Activated CD8-positive, alpha-beta memory T cell treated with anti-CD3 and anti-CD28 coated beads, Interleukin-2, amount 50 U/mL, for 24 hours (primary cell): ENCODE results near the gene SIRPA.
"Not testable (repeated sequence)": the region's sequence is repeated elsewhere in the genome, so short reads cannot be mapped to it uniquely, and the experiment has no call there.

ENCODE experiments used
- DNase-seq: peaks from one replicate; pipeline ENCODE4 v3.0.0-alpha.2; 2020; ENCODE audit errors: extremely low read depth

SIRPA gene

GRCh38 chr20:1906361-1907051 lies 11.3 kb downstream of the SIRPA start:
- DNase-seq: no peak

GRCh38 chr20:1907586-1907985 lies 12.4 kb downstream of the SIRPA start:
- no peak for DNase-seq

- DNase-seq: no peak
These were observed 13.0 kb downstream of the SIRPA start for GRCh38 chr20:1908191-1908590.

GRCh38 chr20:1909097-1909496 lies 13.9 kb downstream of the SIRPA start:
- no peak for DNase-seq

GRCh38 chr20:1911536-1911935 lies 16.3 kb downstream of the SIRPA start:
- DNase-seq: no peak

- DNase-seq: no peak
These were observed 16.8 kb downstream of the SIRPA start for GRCh38 chr20:1912053-1912452.

GRCh38 chr20:1912646-1913045 lies 17.4 kb downstream of the SIRPA start:
- DNase-seq: no peak

- DNase-seq: not testable (repeated sequence)
These were observed 20.0 kb downstream of the SIRPA start for GRCh38 chr20:1915233-1915632.

- DNase-seq: no peak
These were observed 20.5 kb downstream of the SIRPA start for GRCh38 chr20:1915725-1916124.

- DNase-seq: no peak
These were observed 22.6 kb downstream of the SIRPA start for GRCh38 chr20:1917786-1918185.

GRCh38 chr20:1918491-1919165 lies 23.4 kb downstream of the SIRPA start:
- no peak for DNase-seq

GRCh38 chr20:1920252-1920651 lies 25.0 kb downstream of the SIRPA start:
- no peak for DNase-seq

GRCh38 chr20:1920826-1921225 lies 25.6 kb downstream of the SIRPA start:
- no peak for DNase-seq

- DNase-seq: not testable (repeated sequence)
These were observed 26.8 kb downstream of the SIRPA start for GRCh38 chr20:1921985-1922384.

- DNase-seq: no peak
These were observed 27.6 kb downstream of the SIRPA start for GRCh38 chr20:1922786-1923185.

GRCh38 chr20:1924910-1925861 lies 30.0 kb downstream of the SIRPA start:
- no peak for DNase-seq

- no peak for DNase-seq
These were observed 31.0 kb downstream of the SIRPA start for GRCh38 chr20:1926237-1926636.

GRCh38 chr20:1927217-1927616 lies 32.0 kb downstream of the SIRPA start:
- no peak for DNase-seq

- no peak for DNase-seq
These were observed 32.9 kb downstream of the SIRPA start for GRCh38 chr20:1928154-1928553.

GRCh38 chr20:1928782-1929181 lies 33.6 kb downstream of the SIRPA start:
- no peak for DNase-seq

- DNase-seq: no peak
These were observed 34.3 kb downstream of the SIRPA start for GRCh38 chr20:1929460-1929859.

GRCh38 chr20:1930165-1930564 lies 35.0 kb downstream of the SIRPA start:
- DNase-seq: no peak
